IMR-90 (cell line): ENCODE data around the gene FBXO9. TPM values are rescaled to one million over a fixed set of nuclear protein-coding genes. Genes with fewer than 3 reads are reported as not detected.

ENCODE experiments used
- ATAC-seq: fragments of 200-7000 bp; cut with Tn5 transposase; 2 replicates; pipeline ENCODE4 v1.9.1; 2020; ENCODE audit warnings: low read depth, mild to moderate bottlenecking, moderate library complexity
- BruUV-seq: library from RNA; stranded (reverse); fragments of 400-500 nt; replicated peaks from 2 replicates; lab custom pipeline; 2021; lab: Mats Ljungman, UMichigan
- CTCF ChIA-PET: fragments of 300-600 bp; formaldehyde crosslinking; extraction: SDS; loops from one replicate; lab custom pipeline; 2021; ENCODE audit warnings: antibody characterized with exemption; lab: Yijun Ruan, JAX
- POLR2A ChIA-PET: fragments of 300-600 bp; sonication (Branson Sonifier 250); formaldehyde crosslinking; loops from one replicate; lab custom pipeline; 2022; ENCODE audit warnings: antibody characterized with exemption; ENCODE audit not compliant: unreplicated experiment; lab: Charles Lee
- DNase-seq: peaks from one replicate; pipeline ENCODE4 v3.0.0; 2013
- H2AFZ ChIP-seq: replicated peaks from 2 replicates; pipeline ENCODE3; 2013; ENCODE audit warnings: low read length, mild to moderate bottlenecking; ENCODE audit not compliant: poor library complexity
- H2AK5ac ChIP-seq: 2 replicates; pipeline ENCODE4 v1.6.1; 2013; ENCODE audit warnings: low read depth, low read length, inconsistent platforms
- H2AK9ac ChIP-seq: replicated peaks from 2 replicates; pipeline ENCODE3; 2013; ENCODE audit warnings: mild to moderate bottlenecking, low read depth, low read length, moderate library complexity; ENCODE audit not compliant: poor library complexity
- H2BK120ac ChIP-seq: 2 replicates; pipeline ENCODE4 v1.6.1; 2013; ENCODE audit warnings: low read depth, low read length, inconsistent platforms
- H2BK15ac ChIP-seq: 3 replicates; pipeline ENCODE4 v1.6.1; 2013; ENCODE audit warnings: low read depth, low read length, inconsistent platforms
- H2BK20ac ChIP-seq: 2 replicates; pipeline ENCODE4 v1.6.1; 2013; ENCODE audit warnings: low read depth, mild to moderate bottlenecking, inconsistent platforms, low read length, moderate library complexity
- H2BK5ac ChIP-seq: 2 replicates; pipeline ENCODE4 v1.6.1; 2013; ENCODE audit warnings: mild to moderate bottlenecking, low read depth, low read length, inconsistent platforms; ENCODE audit not compliant: poor library complexity, severe bottlenecking
- H3K14ac ChIP-seq: replicated peaks from 2 replicates; pipeline ENCODE4 v1.6.1; 2013; ENCODE audit warnings: low read depth, low read length, inconsistent platforms
- H3K18ac ChIP-seq: 2 replicates; pipeline ENCODE4 v1.6.1; 2013; ENCODE audit warnings: low read depth, low read length, control low read depth
- H3K23ac ChIP-seq: 2 replicates; pipeline ENCODE4 v1.6.1; 2013; ENCODE audit warnings: low read depth, low read length, inconsistent platforms
- H3K27ac ChIP-seq: 2 replicates; pipeline ENCODE4 v1.5.1; 2013; ENCODE audit warnings: mild to moderate bottlenecking, control low read depth, low read length; ENCODE audit not compliant: insufficient read depth
- H3K27me3 ChIP-seq: 2 replicates; pipeline ENCODE4 v1.6.1; 2013; ENCODE audit warnings: low read length; ENCODE audit not compliant: control insufficient read depth, insufficient read depth
- H3K36me3 ChIP-seq: 2 replicates; pipeline ENCODE4 v1.6.1; 2013; ENCODE audit warnings: low read length, mixed read lengths; ENCODE audit not compliant: control insufficient read depth, insufficient read depth
- H3K4ac ChIP-seq: 2 replicates; pipeline ENCODE4 v1.6.1; 2013; ENCODE audit warnings: low read depth, low read length, inconsistent platforms
- H3K4me1 ChIP-seq: 2 replicates; pipeline ENCODE4 v1.6.1; 2013; ENCODE audit warnings: low read length, mixed read lengths; ENCODE audit not compliant: control insufficient read depth, insufficient read depth
- H3K4me2 ChIP-seq: 2 replicates; pipeline ENCODE4 v1.6.1; 2013; ENCODE audit warnings: low read depth, mild to moderate bottlenecking, control low read depth, low read length, moderate library complexity
- H3K4me3 ChIP-seq: 2 replicates; pipeline ENCODE4 v1.5.1; 2013; ENCODE audit warnings: low read depth, mild to moderate bottlenecking, control low read depth, low read length, moderate library complexity; ENCODE audit not compliant: insufficient read depth
- H3K56ac ChIP-seq: 2 replicates; pipeline ENCODE4 v1.6.1; 2013; ENCODE audit warnings: low read length, inconsistent platforms; ENCODE audit not compliant: insufficient read depth; ENCODE audit errors: extremely low read depth
- H3K79me1 ChIP-seq, 2 experiments: 2 replicates each; pipeline ENCODE4 v1.6.1; 2013; ENCODE audit warnings: low read length in 2 of 2, inconsistent platforms in 1 of 2, low read depth in 1 of 2
- H3K9ac ChIP-seq: 2 replicates; pipeline ENCODE4 v1.6.1; 2013; ENCODE audit warnings: low read depth, low read length, control low read depth
- H3K9me1 ChIP-seq: 2 replicates; pipeline ENCODE4 v1.6.1; 2013; ENCODE audit warnings: low read length, inconsistent platforms; ENCODE audit not compliant: insufficient read depth
- H3K9me3 ChIP-seq: 2 replicates; pipeline ENCODE4 v1.6.1; 2013; ENCODE audit warnings: low read length; ENCODE audit not compliant: control insufficient read depth, insufficient read depth
- H4K20me1 ChIP-seq: 2 replicates; pipeline ENCODE4 v1.6.1; 2013; ENCODE audit warnings: low read length, inconsistent platforms; ENCODE audit not compliant: insufficient read depth
- H4K5ac ChIP-seq: 2 replicates; pipeline ENCODE4 v1.6.1; 2013; ENCODE audit warnings: mild to moderate bottlenecking, low read depth, low read length, control low read depth
- H4K8ac ChIP-seq, 2 experiments: 2 replicates each; pipeline ENCODE4 v1.6.1; 2013; ENCODE audit warnings: low read depth in 2 of 2, low read length in 2 of 2, control low read depth in 1 of 2, inconsistent platforms in 1 of 2
- H4K91ac ChIP-seq: 2 replicates; pipeline ENCODE4 v1.6.1; 2013; ENCODE audit warnings: low read depth, low read length, inconsistent platforms; ENCODE audit not compliant: insufficient read depth
- CEBPB ChIP-seq: IDR thresholded peaks from 2 replicates; pipeline ENCODE4 v1.6.1; 2012; ENCODE audit warnings: low read depth, low read length, improper control_type of control experiment
- MAFK ChIP-seq: IDR thresholded peaks from 2 replicates; pipeline ENCODE4 v1.6.1; 2012; ENCODE audit warnings: low read depth, low read length, improper control_type of control experiment
- NFE2L2 ChIP-seq: fragments of 150-350 bp; IDR thresholded peaks from 2 replicates; pipeline ENCODE4 v1.6.1; 2016; ENCODE audit warnings: low read depth, mild to moderate bottlenecking, low read length
- POLR2A ChIP-seq: IDR thresholded peaks from 2 replicates; pipeline ENCODE4 v1.6.1; 2012; ENCODE audit warnings: mild to moderate bottlenecking, low read depth, low read length
- WGBS, 2 experiments: methylation state at CpG; one replicate each; pipeline versions ENCODE4 v1.1.5 to v1.1.7; 2013; ENCODE audit warnings: missing lambda C conversion rate in 2 of 2; ENCODE audit not compliant: insufficient read length in 1 of 2; ENCODE audit errors: extremely low coverage in 2 of 2; 5-methylcytosine and 5-hydroxymethylcytosine counted together
- dilution Hi-C: fragments of 300-500 bp; cut with HindIII; formaldehyde crosslinking; loops from one replicate; pipeline ENCODE4 v1.14.3; 2018; ENCODE audit warnings: low sequenced_read_pairs; ENCODE audit not compliant: unreplicated experiment
- in situ Hi-C: fragments of 300-500 bp; cut with MboI; formaldehyde crosslinking; loops from 3 replicates; pipeline ENCODE4 v1.14.3; 2019; ENCODE audit warnings: low sequenced_read_pairs, inconsistent platforms, mixed read lengths
- intact Hi-C: fragments of 100-400 bp; cut with micrococcal nuclease; formaldehyde crosslinking; loops from 2 replicates; pipeline ENCODE4 v1.10.0; 2022
- polyA plus RNA-seq, 3 experiments: library from polyadenylated mRNA; depleted of rRNA; stranded (reverse); fragments of >200 nt; gene quantifications; 2 replicates each; pipeline ENCODE4 v1.2.3, GENCODE V29; 2012; ENCODE audit warnings: low replicate concordance in 1 of 3
- total RNA-seq: library from RNA; depleted of rRNA; stranded (reverse); fragments of >200 nt; gene quantifications from 2 replicates; pipeline ENCODE4 v1.2.3, GENCODE V29; 2012

FBXO9 gene
- total and polyA plus RNA-seq, 2 of the 4 experiments (the other 2 are of a cell fraction) = 49.6 to 65.9 TPM

- Histone ChIP-seq H2BK15ac (no peak overlapping the region), H2BK120ac (no peak overlapping the region), H3K23ac (peak overlapping the region; percentile 52; the same call in 1 of the 2 replicates), H3K14ac (no peak overlapping the region), H2AK9ac (no peak overlapping the region), H2AFZ (no peak overlapping the region), H3K79me1 (peaks cover 42 to 63% of the 10 kb centered on the region in 2 experiments), H3K9me1 (peaks cover 5% of the 10 kb centered on the region; the same call in 1 of the 2 replicates), H3K27ac (no peak overlapping the region), H4K91ac (no peak overlapping the region), H2BK20ac (no peak overlapping the region), H4K5ac (no peak overlapping the region), H4K20me1 (no peaks in the 10 kb centered on the region), H4K8ac (no peak overlapping the region), H3K56ac (no peak overlapping the region), H3K27me3 (no peaks in the 10 kb centered on the region), H3K9me3 (no peaks in the 10 kb centered on the region), H3K36me3 (peaks cover 5% of the 10 kb centered on the region; the same call in 1 of the 2 replicates), H3K18ac (no peak overlapping the region), H2BK5ac (no peak overlapping the region), H3K4me3 (no peak overlapping the region), H3K4me1 (peaks cover 8% of the 10 kb centered on the region), H3K4me2 (no peak overlapping the region), H2AK5ac (no peak overlapping the region), H3K4ac (no peak overlapping the region), H3K9ac (no peak overlapping the region)
- no peak for ATAC-seq
- DNase-seq = no peak
- dilution Hi-C loops (no loop called here), in situ Hi-C loops (no loop called here), intact Hi-C loops (no loop called here)
- BruUV-seq = no TSS peak
- POLR2A ChIA-PET = no interaction called here
- CTCF ChIA-PET = interaction anchor here (1.0 kb wide), 1 partner anchor 59 kb away, joined by 3 read pairs; no protein-coding TSS in a partner anchor
- no CpG with 5 or more reads among the region's 5 CpGs for WGBS, 2 experiments
- TF ChIP-seq POLR2A (no peak), MAFK (peak; percentile 45; the same call in 1 of the 2 replicates), CEBPB (peak; percentile 54; the same call in 1 of the 2 replicates), NFE2L2 (no peak)
Observed at GRCh38 chr6:53055873-53056272, 9.3 kb upstream of the FBXO9 start.
